Neural progenitor cell (in vitro differentiated cells): ENCODE data around the gene TMEM123.

Source experiments
- CTCF ChIP-seq: fragments of 200-600 bp; sonication (generic); IDR thresholded peaks from 2 replicates; pipeline ENCODE4 v1.5.1; 2017; ENCODE audit warnings: antibody characterized with exemption, mild to moderate bottlenecking
- EZH2 ChIP-seq: fragments of 200-600 bp; sonication (generic); IDR thresholded peaks from 2 replicates; pipeline ENCODE4 v1.6.1; 2017; ENCODE audit warnings: antibody characterized with exemption, mild to moderate bottlenecking, moderate library complexity

GRCh38 chr11:102465696-102466095, 13.1 kb upstream of the TMEM123 start:
- TF ChIP-seq CTCF = no peak
- no peak for TF ChIP-seq EZH2
